ENCODE data around the gene BRME1. TPM values are rescaled to one million over a fixed set of nuclear protein-coding genes. Genes with fewer than 3 reads are reported as not detected.

The BRME1 gene
- total and polyA plus RNA-seq, 2 of the 13 experiments (the other 11 are each of a cell fraction or from before 2014, with no cell fraction given): 0.74 to 1.5 TPM

DNA sequence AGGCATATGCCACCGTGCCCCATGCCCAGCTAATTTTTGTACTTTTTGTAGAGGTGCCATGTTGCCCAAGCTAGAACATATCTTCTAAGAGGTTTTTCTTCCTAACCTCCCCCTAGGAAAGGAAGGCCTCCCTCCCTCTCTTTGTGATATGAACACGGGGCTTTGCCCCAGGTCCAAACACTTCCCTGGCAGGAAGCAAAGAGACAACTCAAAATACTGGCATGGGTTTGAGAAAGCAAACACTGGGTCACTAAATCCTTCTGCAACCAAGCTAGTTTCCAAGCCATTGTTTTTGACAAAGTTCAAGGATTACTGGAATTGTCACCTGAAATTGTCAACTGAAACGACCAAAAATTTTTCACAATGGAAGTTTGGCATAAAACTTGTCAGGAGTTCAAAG lies 8.9 kb upstream of the BRME1 start:
- WGBS (ENCODE audit: low lambda C conversion rate): 79% methylated on average over 3 of the region's 3 CpGs
- Histone ChIP-seq H3K4me1 (ENCODE audit: insufficient read depth, low read length) (no peaks in the 10 kb centered on the region), H2AFZ (ENCODE audit: low read length) (no peak overlapping the region), H3K4me3 (replicated peaks in 1 of 3; ENCODE audit: insufficient read depth in 1 of 3, low read depth in 2 of 3, low read length in 3 of 3) (no peak overlapping the region), H3K27me3 (ENCODE audit: control insufficient read depth in 1 of 2, insufficient read depth in 2 of 2, low read length in 2 of 2) (no peaks in the 10 kb centered on the region), H3K36me3 (replicated peaks in 1 of 2; ENCODE audit: control insufficient read depth in 1 of 2, insufficient read depth in 2 of 2, low read length in 2 of 2) (peaks cover 8 to 41% of the 10 kb centered on the region in 2 experiments; a peak in 4 of 5 replicates), H3K4me2 (ENCODE audit: low read depth, low read length) (no peak overlapping the region), H3K9ac (ENCODE audit: insufficient read depth, low read depth, low read length) (no peak overlapping the region), H3K9me3 (ENCODE audit: low read length) (no peaks in the 10 kb centered on the region), H3K27ac (ENCODE audit: extremely low read length, insufficient read depth, low read length) (no peak overlapping the region), H3K79me2 (ENCODE audit: insufficient read depth, low read length) (no peaks in the 10 kb centered on the region), H4K20me1 (ENCODE audit: insufficient read depth, low read length) (no peaks in the 10 kb centered on the region)
- TF ChIP-seq ZBTB3 (CRISPR knock-in tag; IDR thresholded peaks at IDR 0.05; ENCODE audit: borderline replicate concordance, low read depth) (no peak), NFRKB (IDR thresholded peaks at IDR 0.05) (no peak), FOXA3 (CRISPR knock-in tag; IDR thresholded peaks at IDR 0.05) (no peak), ZFP36 (IDR thresholded peaks at IDR 0.05; ENCODE audit: borderline replicate concordance, low read depth, low read length, partially characterized antibody) (no peak), HNRNPH1 (optimal IDR thresholded peaks at IDR 0.05; ENCODE audit: low read depth, low read length) (no peak), SSRP1 (CRISPR knock-in tag; IDR thresholded peaks at IDR 0.05) (no peak), ZNF687 (CRISPR knock-in tag; IDR thresholded peaks at IDR 0.05) (no peak), ZNF563 (CRISPR knock-in tag; IDR thresholded peaks at IDR 0.05) (no peak), ZNF143 (CRISPR knock-in tag; IDR thresholded peaks at IDR 0.05) (no peak), NFYB (CRISPR knock-in tag; IDR thresholded peaks at IDR 0.05) (no peak), ZNF616 (CRISPR knock-in tag; IDR thresholded peaks at IDR 0.05; ENCODE audit: low read depth) (no peak), SP140L (CRISPR knock-in tag; IDR thresholded peaks at IDR 0.05; ENCODE audit: borderline replicate concordance) (no peak), CAMTA2 (CRISPR knock-in tag; IDR thresholded peaks at IDR 0.05; ENCODE audit: borderline replicate concordance) (no peak), MAFG (CRISPR knock-in tag; IDR thresholded peaks at IDR 0.05) (no peak)
- TF ChIP-seq, protein P1, sequence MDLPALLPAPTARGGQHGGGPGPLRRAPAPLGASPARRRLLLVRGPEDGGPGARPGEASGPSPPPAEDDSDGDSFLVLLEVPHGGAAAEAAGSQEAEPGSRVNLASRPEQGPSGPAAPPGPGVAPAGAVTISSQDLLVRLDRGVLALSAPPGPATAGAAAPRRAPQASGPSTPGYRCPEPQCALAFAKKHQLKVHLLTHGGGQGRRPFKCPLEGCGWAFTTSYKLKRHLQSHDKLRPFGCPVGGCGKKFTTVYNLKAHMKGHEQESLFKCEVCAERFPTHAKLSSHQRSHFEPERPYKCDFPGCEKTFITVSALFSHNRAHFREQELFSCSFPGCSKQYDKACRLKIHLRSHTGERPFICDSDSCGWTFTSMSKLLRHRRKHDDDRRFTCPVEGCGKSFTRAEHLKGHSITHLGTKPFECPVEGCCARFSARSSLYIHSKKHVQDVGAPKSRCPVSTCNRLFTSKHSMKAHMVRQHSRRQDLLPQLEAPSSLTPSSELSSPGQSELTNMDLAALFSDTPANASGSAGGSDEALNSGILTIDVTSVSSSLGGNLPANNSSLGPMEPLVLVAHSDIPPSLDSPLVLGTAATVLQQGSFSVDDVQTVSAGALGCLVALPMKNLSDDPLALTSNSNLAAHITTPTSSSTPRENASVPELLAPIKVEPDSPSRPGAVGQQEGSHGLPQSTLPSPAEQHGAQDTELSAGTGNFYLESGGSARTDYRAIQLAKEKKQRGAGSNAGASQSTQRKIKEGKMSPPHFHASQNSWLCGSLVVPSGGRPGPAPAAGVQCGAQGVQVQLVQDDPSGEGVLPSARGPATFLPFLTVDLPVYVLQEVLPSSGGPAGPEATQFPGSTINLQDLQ (CRISPR knock-in tag; IDR thresholded peaks at IDR 0.05): no peak
- TF ChIP-seq, protein P2, sequence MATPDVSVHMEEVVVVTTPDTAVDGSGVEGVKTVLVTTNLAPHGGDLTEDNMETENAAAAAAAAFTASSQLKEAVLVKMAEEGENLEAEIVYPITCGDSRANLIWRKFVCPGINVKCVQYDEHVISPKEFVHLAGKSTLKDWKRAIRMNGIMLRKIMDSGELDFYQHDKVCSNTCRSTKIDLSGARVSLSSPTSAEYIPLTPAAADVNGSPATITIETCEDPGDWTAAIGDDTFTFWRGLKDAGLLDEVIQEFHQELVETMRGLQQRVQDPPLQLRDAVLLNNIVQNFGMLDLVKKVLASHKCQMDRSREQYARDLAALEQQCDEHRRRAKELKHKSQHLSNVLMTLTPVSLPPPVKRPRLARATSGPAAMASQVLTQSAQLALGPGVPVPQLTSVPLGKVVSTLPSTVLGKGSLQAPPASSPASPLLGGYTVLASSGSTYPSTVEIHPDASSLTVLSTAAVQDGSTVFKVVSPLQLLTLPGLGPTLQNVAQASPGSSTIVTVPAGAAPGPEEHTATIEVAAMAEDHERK (CRISPR knock-in tag; IDR thresholded peaks at IDR 0.05; ENCODE audit: low read depth): no peak
- in situ Hi-C loops (cut with HindIII; ENCODE audit: extremely low pct_ligation_motif_present, low pct_unique_long_range_greater_than_20kb) (no loop called here), intact Hi-C loops (cut with micrococcal nuclease; ENCODE audit: unreplicated experiment) (no loop called here)
- POLR2A ChIA-PET: no interaction called here
- FAIRE-seq: no peak
- ATAC-seq: no peak
- CTCF ChIA-PET (ENCODE audit: low intra/inter-chr PET ratio, low total read pairs): interaction anchor here (0.7 kb wide), 1 partner anchor 141 kb away, joined by 3 read pairs; no protein-coding TSS in a partner anchor
- no TSS peak for BruUV-seq (replicated peaks)
- DNase-seq (ENCODE audit: low spot score): no peak
